ENCODE results near the gene KCNG4.

DNA sequence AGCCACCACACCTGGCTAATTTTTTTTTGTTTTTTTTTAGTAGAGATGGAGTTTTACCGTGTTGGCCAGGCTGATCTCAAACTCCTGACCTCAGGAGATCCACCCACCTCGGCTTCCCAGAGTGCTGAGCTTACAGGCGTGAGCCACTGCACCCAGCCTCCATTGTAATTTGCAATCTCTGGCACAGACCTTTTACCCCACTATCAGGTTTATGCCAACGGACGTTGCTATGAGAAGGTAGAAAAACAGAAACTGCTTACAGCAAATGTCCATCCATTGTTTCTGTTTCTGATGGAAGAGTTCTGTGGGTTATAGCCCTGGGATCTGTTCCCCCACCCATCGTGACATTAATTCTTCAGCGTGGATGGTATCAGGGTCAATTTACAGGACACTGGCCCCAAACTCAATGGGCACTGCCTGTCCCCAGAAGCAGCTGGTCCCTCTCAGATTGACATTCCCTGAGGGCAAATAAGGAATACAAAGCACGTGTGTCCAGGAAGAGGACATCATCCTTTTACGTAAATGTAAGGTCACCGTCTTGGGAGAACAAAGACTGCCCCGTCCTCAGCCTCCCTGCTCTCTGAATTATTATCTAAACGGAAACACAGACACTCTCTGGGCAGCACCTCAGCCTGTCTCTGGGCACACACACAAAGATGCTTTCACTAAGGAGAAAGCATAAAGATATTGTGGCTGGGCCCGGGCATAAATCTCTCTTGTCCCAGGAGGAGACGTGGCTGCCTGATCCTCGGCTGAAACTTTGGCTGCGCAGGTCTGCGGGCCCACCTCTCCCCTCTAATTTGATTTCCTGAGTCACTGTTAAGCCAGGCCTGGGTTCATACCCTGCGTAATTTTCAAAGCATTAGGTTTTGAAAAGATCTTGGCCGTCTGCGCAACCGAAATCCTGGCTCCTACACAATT, 5.2 kb downstream of the KCNG4 start:
- TF ChIP-seq CTCF (IDR thresholded peaks at IDR 0.05) = no peak
- no peak for TF ChIP-seq POLR2A (IDR thresholded peaks at IDR 0.05)
